HG03354 (cell line): Measurements from ENCODE around the gene TCF7L1.
"Not testable (repeated sequence)": the region's sequence is repeated elsewhere in the genome, so short reads cannot be mapped to it uniquely, and the experiment has no call there.

Source experiments
- ATAC-seq: cut with Tn5 transposase; IDR thresholded peaks from one replicate; pipeline ENCODE4 v1.9.1; 2021; ENCODE audit warnings: mild to moderate bottlenecking; ENCODE audit not compliant: unreplicated experiment, poor library complexity, severe bottlenecking

Gene TCF7L1

DNA sequence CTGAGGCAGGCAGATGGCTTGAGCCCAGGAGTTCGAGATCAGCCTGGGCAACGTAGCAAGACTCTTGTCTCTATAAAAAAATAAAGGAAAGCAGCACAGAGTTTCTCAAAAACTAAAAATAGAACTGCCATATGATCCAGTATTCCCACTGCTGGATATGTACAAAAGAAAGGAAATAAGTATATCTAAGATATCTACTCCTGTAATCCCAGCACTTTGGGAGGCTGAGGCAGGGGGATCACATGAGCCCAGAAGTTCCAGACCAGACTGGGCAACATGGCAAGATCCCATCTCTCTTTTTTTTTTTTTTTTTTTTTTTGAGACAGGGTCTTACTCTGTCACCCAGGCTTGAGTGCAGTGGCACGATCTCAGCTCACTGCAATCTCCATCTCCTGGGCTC lies 196.5 kb downstream of the TCF7L1 start:
- not testable (repeated sequence) for ATAC-seq

DNA sequence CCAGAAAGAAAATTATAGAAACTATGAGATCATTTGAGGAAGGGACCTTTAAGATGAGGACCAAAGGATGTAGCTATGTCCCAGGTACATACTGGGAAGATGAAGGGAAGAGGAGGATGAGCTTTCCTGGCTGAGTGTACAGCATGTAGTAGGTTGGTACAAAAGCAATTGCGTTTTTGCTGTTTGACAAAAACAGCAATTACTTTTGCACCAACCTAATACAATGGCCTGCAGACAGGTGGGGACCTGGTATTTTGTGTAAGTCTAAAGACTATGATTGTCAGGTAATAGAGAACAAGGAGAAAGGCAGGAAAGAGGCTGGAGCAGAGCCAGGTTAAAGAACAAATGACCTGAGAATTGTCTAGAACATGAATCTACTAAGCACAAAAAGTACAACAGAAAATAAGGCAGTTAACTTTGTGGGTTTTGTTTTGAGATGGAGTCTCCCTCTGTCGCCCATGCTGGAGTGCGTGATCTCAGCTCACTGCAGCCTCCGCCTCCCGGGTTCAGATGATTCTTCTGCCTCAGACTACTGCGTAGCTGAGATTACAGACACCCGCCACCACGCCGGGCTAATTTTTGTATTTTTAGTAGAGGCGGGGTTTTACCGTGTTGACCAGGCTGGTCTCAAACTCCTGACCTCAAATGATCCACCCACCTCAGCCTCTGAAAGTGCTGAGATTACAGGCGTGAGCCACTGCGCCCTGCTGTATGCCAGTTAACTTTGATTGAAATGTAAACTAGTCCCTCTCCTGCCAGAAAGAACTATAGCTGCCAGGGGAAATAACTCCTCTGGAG lies 197.8 kb downstream of the TCF7L1 start:
- no peak for ATAC-seq

DNA sequence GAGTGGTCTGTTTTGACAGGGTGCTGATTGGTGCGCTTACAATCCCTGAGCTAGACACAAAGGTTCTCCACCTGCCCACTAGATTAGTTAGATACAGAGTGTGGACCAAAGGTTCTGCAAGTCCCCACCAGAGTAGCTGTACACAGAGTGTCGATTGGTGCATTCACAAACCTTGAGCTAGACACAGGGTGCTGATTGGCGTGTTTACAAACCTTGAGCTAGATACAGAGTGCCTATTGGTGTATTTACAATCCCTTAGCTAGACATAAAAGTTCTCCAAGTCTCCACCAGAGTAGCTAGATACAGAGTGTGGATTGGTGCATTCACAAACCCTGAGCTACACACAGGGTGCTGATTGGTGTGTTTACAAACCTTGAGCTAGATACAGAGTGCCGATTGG lies 200.7 kb downstream of the TCF7L1 start:
- ATAC-seq, result not testable (repeated sequence)

DNA sequence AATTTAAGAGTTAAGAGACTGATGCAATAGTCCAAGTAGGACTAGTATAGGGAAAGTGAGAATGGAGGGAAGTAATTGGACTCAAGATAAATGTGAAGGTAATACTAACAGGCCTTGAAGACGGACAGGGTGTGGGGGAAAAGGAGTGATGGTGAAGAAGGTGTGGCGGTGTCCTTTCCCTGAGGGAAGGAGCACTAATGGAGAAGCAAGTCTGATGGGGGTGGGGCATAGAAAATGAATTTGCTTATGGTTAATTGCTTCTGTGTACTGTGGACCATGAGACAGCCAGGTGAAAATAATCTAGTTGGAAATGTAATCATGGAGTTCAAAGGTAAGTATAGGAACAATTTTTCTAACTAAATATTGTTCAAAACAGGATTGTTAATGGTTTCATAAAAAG lies 201.7 kb downstream of the TCF7L1 start:
- no peak for ATAC-seq

DNA sequence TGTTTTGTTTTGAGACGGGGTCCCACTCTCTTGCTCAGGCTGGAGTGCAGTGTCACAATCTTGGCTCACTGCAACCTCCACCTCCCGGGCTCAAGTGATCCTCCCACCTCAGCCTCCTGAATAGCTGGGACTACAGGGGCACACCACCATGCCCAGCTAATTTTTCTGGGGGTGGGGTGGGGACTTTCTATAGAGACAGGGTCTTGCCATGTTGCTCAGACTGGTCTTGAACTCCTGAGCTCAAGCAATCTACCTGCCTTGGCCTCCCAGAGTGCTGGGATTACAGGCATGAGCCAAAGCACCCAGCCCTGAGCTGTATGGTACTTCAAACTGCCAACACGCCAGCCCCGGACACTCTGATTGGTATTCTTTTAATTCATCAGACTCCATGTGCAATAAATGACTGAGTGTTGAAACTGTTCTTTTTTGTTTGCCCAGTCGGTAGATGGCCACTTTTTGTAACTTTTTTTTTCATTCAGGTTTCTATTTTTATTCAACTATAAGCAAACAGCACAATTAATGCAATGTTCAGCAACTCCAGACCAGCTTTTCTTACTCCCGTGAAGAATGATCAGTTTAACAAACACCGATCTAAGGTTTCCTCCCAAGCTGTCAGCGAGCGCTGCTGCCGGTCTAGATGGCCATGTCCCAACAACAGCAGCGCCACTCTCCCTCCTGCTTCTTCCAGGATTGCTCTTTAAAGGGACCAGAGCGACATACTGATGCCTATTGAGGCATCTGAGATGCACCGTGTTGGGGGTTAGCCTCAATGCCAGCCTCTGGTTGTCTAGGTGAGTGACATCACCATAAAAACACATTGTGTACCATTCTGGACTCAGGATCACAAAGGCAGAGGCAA lies 207.1 kb downstream of the TCF7L1 start:
- no peak for ATAC-seq

DNA sequence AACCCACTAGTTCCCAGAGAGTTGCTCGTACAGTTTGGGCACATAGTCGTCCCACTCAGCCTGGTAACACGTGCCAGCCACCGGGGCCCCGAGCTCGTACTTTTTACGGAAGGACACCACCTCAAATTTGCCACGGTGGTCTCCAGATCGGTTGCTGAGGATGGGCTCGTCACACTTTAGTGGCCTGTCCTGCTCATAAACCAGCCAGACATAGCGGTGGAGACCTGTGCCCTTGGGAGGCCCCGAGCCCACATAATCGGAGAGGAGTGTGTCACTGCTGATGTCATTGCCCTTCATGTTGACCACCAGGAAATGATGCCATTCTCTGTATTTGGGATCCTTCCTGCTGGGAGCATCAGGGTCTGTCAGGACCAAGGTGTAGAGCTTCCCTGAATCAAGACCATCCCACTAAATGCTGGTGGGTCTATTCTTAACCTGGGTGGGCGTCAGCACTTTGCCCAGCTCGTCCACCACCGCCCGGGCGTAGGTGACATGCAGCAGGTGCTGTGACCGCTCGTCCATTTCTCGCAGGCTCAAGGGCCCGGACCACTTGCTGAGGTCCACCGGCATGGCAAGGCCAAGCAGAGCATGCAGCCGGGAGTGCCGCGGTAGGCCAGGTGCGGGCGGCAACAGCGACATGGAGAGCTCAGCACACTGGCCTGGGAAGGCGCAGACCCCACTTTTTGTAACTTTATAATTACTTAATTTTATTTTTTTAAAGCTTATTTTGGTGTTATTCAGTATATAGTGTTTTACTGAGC lies 208.3 kb downstream of the TCF7L1 start:
- no peak for ATAC-seq

DNA sequence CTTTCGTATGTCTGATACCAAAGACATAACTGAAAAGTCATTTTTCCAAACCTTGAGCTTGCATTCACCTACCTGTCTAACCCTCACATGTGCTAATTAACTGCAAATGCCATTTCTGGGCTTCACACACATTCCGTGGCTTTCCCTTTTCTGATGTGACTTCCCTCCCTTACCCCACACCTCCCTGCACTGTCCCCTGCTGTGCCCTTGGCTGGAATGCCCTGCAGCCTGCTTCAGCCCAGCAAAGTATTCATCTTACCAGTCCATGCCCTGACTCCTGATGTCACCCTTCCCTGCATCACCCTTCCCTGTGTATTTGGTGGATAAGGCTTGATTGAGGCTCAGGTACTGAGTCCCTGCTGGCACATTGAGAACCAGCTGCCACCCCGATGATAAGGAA lies 209.0 kb downstream of the TCF7L1 start:
- ATAC-seq, result no peak

DNA sequence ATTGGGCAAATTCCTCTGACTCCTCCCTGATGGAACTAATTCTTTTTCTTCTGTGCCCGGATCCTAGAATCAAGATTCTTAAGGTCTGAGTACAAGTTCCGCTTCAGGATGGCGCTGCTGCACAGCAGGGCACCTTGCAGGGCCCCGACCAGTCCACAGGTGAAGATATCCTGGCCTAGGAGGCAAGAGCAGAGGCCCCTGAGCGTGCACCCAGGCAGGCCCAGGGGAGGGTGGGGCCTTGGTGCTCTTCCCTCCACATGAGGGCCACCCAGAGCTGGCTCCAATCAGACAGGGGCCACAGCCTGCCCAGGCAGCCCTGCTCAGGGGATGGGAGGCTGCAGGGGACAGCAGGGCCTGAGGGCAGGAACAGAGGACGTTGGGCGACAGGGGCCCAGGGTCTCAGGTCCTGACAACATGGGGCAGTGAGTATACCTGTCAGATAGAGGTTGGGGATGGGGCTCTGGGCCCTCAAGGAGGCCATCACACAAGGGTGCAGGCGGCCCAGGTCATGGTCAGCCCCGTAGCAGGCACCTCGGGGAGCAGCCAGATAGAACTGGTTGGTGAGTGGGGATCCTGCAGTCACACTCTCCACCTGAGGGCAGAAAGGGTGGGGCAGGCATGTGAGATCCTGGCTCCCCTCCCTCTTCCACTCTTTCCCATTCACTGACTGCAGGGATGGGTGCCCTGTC lies 210.2 kb downstream of the TCF7L1 start:
- ATAC-seq, result not testable (repeated sequence)

DNA sequence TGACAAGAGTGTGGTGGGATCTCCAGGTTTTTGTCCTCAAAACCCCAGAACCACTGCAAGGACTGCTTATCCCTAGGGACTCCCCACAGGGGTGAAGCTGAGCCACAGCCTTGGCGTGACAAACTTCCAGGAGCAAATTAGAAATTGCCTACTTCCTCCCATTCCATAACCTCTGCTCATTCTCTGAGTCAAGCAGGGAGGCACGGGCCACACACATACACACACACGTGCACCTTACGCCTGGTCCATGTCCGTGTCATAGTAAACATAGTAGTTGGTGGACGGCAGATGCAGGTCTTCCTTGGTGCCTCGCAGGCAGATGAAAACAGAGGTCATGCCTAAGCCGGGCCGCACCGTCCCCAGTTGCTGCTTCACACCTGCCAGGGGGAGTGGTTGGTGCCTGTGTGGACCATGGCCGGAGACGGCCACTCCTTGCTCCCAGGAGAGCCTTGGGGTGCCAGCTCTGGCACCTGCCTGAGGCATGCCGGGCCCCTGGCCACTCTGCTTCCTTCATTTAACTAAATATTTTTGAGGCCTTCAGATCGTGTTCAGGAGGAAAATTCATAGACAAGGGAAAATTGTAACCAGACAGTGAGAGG lies 211.3 kb downstream of the TCF7L1 start:
- ATAC-seq, result no peak

DNA sequence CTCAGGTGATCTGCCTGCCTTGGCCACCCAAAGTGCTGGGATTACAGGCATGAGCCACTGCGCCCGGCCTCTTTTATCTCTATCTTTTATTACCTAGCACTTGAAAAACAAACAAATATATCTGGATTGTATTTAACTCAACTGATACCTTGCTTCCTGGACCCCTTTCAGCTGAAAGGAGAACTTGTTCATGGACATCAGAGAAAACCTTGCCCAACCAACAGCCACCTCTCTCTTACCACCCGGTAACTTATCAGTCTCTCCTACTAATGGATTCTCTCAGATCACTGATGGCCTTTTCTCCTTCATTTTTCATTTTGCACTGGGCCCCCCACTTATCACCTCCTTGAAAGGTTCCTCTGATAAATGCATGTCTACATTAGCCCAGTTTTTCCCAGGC lies 214.4 kb downstream of the TCF7L1 start:
- no peak for ATAC-seq

DNA sequence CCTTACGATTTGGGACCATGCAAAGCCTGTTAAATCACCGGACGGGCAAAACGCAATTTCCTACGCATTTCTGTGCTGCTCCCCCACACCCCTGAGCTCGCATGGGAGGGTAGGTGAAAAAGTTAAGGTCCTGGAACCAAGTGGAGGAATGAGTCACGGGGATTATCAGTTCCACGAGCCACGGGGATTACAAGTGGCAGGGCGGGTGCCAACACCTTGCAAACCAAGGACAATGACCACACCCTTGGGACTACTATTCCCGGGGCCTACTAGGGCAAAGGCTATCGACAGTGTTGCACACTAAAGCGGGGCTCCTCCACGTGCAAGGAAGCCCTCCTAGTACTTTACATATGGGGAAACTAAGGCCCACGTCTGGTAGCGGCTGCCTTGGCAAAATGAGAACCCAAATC lies 220.7 kb downstream of the TCF7L1 start:
- peak; percentile 1 for ATAC-seq

DNA sequence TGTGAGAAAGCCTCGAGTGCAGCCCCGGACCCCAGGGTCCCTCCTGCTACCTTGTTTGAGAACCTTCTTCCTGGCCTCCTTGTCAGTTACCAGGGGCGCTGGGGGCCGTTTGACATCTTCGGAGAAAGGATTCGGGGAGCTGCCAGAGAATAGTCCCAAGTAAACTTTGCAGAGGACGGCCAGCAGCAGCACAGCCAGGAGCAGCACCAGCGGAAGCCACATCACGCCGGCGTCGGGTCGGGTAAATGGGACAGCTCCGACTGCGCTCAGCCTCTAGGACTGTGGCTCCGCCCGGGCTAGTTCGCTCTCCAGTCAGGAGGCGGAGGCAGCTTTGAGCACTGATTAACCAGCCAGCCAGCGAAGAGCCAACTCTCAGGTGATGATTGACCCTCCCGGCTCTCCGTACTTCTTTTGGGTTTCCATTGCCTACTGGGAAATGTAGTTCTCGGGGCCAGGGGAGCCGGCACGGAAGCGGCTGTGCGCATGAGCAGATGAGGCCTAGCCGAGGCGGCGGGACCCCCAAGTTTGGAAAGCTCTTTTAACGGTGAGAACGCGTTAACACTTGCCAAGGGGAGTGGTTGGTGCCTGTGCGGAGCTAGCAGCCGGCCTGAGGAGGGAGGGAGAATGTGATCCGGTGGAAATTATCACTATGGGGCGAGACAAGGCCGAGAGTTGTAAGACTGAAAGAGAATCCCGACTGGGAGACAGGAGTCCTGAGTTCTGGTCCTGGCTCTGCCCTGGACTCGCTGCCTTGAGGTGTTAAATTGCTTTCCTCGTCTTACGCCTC lies 221.3 kb downstream of the TCF7L1 start, which contains the start of the genes ELMOD3 and RETSAT:
Gene ELMOD3 (plus strand): TSS at position 484 of the 787 bp plus-strand sequence. CDS start 2,430 bp downstream, outside the sequence.
Gene RETSAT (minus strand): TSS at position 243 of the 787 bp plus-strand sequence. CDS start 21 bp downstream, at position 222.
- ATAC-seq, result peak; percentile 98

DNA sequence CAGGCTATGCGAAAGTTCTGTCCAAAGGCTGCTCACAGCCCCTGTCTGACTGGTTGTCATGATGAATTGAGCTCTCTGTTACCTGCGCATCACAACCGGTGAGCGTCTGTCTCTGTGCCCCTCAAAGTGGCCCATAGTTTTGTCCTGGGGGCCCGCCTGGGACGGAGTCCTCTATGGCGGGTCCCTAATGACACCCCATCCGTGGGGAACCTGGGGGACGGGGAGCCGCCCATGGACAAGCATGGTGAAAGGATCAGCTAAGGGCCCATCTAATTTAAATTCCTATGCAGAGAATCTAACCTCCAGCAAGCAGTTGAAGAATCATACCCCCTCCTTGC lies 221.8 kb downstream of the TCF7L1 start:
- ATAC-seq, result peak; percentile 6

DNA sequence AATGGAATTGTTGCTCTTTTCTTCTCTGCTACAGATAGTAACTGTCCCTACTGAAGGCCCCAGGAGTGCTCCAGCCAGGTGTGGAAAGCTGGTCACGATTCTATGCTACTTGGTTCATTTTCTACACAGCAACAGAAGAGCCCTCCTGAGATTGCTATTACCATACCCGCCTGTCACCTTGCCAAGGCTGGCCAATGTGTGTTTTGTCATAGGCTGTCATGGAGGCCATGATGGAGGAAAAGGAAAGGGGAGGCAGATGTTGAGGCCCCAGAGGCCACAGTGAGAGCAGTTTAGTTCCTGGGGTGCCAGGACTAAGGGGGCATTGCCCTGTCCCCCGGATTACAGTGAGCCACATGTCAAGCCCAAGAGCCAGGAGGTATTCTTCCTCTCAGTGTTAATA lies 222.3 kb downstream of the TCF7L1 start:
- ATAC-seq, result no peak

DNA sequence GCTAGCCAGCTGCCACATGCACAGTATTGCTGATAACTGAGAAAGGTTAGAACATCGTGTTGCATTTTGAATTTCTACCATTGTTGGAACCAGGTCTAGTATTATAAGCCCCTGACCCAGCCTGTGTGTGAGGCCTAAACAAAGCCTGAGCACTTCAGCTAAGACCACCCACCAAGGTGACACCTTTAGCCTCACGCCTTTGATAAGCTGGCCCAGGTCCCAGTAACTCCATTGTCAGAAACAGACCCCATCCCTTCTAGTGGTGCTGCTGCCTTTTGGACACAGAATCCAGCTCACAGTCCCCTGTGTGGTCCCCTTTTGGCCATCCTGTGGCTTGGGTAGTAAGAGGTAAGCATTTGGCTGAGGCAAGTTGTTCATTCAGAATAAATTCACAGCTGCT lies 223.0 kb downstream of the TCF7L1 start:
- ATAC-seq, result no peak

DNA sequence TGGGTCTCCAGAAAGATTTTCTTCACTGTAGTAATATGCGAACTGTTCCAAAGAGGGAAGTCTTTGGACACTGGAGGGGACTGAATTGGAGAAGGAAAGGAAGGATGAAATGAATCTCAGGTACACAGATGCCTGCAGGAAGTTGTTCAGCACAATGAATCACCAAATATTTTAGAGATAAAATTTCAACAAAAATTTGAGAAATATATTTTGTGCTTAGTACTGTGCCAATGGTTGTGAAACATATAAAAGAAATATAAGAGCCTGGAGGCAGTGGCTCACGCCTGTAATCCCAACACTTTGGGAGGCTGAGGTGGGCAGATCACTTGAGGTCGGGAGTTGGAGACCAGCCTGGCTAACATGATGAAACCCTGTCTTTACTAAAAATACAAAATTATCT lies 224.5 kb downstream of the TCF7L1 start:
- no peak for ATAC-seq
